Panc1 (cell line): ENCODE results near the gene CAPZA1. TPM values are rescaled to one million over a fixed set of nuclear protein-coding genes. Genes with fewer than 3 reads are reported as not detected.

ENCODE experiments used
- ATAC-seq: fragments of 200-7000 bp; cut with Tn5 transposase; 2 replicates; pipeline ENCODE4 v1.9.1; 2020; ENCODE audit warnings: mild to moderate bottlenecking, moderate library complexity
- BruUV-seq: library from RNA; stranded (reverse); fragments of 400-500 nt; replicated peaks from 2 replicates; lab custom pipeline; 2021; lab: Mats Ljungman, UMichigan
- CTCF ChIA-PET: fragments of 300-600 bp; sonication (Branson Sonifier 250); formaldehyde crosslinking; loops from one replicate; lab custom pipeline; 2022; ENCODE audit warnings: antibody characterized with exemption; lab: Charles Lee
- POLR2A ChIA-PET: fragments of 300-600 bp; sonication (Branson Sonifier 250); formaldehyde crosslinking; loops from one replicate; lab custom pipeline; 2022; ENCODE audit warnings: antibody characterized with exemption; lab: Charles Lee
- DNase-seq: peaks from one replicate; pipeline ENCODE4 v3.0.0-alpha.2; 2010; ENCODE audit warnings: low read depth, low spot score
- H3K27ac ChIP-seq: 2 replicates; pipeline ENCODE4 v1.5.1; 2011; ENCODE audit warnings: mild to moderate bottlenecking, low read length, inconsistent platforms
- H3K27me3 ChIP-seq: fragments of 200-500 bp; sonication (Bioruptor generic); 2 replicates; pipeline ENCODE4 v1.6.0; 2014; ENCODE audit warnings: low read length, inconsistent platforms; ENCODE audit not compliant: control insufficient read depth, insufficient read depth
- H3K36me3 ChIP-seq: fragments of 200-500 bp; sonication (Bioruptor generic); 2 replicates; pipeline ENCODE4 v1.5.1; 2014; ENCODE audit warnings: inconsistent platforms, mild to moderate bottlenecking, low read length, moderate library complexity; ENCODE audit not compliant: control insufficient read depth, insufficient read depth
- H3K4me1 ChIP-seq: 2 replicates; pipeline ENCODE4 v1.5.1; 2011; ENCODE audit warnings: inconsistent platforms, mild to moderate bottlenecking, low read length, moderate library complexity; ENCODE audit not compliant: control insufficient read depth, insufficient read depth
- H3K4me3 ChIP-seq, 2 experiments: 2 replicates each; pipeline ENCODE4 v1.5.1; 2011 to 2012; ENCODE audit warnings: low read depth in 2 of 2, low read length in 2 of 2, mild to moderate bottlenecking in 2 of 2, inconsistent platforms in 1 of 2, moderate library complexity in 1 of 2
- H3K9me3 ChIP-seq: fragments of 200-500 bp; sonication (Bioruptor generic); 2 replicates; pipeline ENCODE4 v1.5.1; 2014; ENCODE audit warnings: low read depth, mild to moderate bottlenecking, inconsistent platforms, low read length, moderate library complexity; ENCODE audit not compliant: control insufficient read depth, insufficient read depth
- POLR2AphosphoS5 ChIP-seq: IDR thresholded peaks from 2 replicates; pipeline ENCODE4 v1.6.1; 2012; ENCODE audit warnings: mild to moderate bottlenecking, low read depth, low read length, moderate library complexity
- SIN3A ChIP-seq: IDR thresholded peaks from 2 replicates; pipeline ENCODE4 v1.6.1; 2012; ENCODE audit warnings: low read depth, mild to moderate bottlenecking, low read length, moderate library complexity, borderline replicate concordance; ENCODE audit not compliant: insufficient read depth
- TCF7L2 ChIP-seq: IDR thresholded peaks from 2 replicates; pipeline ENCODE4 v1.6.1; 2011; ENCODE audit warnings: mild to moderate bottlenecking, low read depth, low read length, inconsistent platforms
- in situ Hi-C: cut with HindIII; loops from 2 replicates; pipeline ENCODE4 v1.10.0; 2016; ENCODE audit warnings: low sequenced_read_pairs, low pct_unique_long_range_greater_than_20kb
- intact Hi-C: fragments of 100-400 bp; cut with micrococcal nuclease; formaldehyde crosslinking; loops from one replicate; pipeline ENCODE4 v1.10.0; 2022; ENCODE audit not compliant: unreplicated experiment
- total RNA-seq: library from RNA; stranded (reverse); gene quantifications from one replicate; pipeline ENCODE4 v1.2.1, GENCODE V29; 2021; ENCODE audit not compliant: unreplicated experiment
- TF ChIP-seq, protein P1 (sequence below): fragments of 450-650 bp; IDR thresholded peaks from 2 replicates; pipeline ENCODE4 v1.5.1; 2017; ENCODE audit warnings: mild to moderate bottlenecking
- TF ChIP-seq, protein P2 (sequence below), 2 experiments: IDR thresholded peaks; 2 replicates each; pipeline ENCODE4 v1.6.1; 2011 to 2012; ENCODE audit warnings: low read depth in 2 of 2, control low read depth in 1 of 2, low read length in 1 of 2, mild to moderate bottlenecking in 1 of 2, moderate library complexity in 1 of 2; ENCODE audit not compliant: insufficient read depth in 1 of 2

CAPZA1 gene
- total RNA-seq, 1 experiment from 2014 or later = 128 TPM

DNA sequence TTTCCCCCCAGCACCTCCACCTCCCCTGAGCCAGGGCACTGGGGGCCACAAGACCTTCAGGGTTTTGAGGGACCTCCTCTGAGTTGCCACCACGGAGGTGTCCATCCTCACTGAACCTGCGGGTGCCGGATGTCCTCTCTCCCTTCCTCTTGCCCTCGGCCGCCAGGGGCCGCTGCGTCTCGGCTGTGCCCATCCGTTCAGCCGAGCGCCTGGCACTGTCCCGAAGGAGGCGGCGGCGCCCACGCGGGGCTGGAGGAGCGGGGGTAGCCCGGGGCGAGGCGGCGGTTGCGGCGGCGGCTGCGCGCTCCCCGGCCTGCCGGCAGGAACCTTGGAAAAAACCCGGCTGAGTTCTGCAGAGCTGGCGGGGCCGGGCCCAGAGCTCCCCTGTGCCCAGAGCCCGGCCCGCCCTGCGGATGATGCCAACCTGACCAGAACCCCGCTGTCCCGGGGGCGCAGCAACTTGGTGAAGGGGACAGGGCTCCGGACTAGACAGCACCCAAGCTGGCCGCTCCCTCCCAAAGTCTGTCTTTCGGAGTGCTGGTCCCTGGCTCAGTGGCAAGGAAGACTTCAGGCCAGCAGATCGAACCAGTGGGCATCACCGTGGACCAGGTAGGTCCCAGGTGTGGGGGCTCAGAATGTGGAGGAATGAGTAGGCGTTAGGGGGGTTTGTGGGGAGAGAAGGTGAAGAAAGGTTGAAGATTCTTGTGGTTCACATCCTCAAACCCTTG, 99.2 kb downstream of the CAPZA1 start:
- ChIA-PET POLR2A (no interaction called here), CTCF (interaction anchor here (0.6 to 1.0 kb wide), 5 partner anchors 36 to 328 kb away, joined by 3 to 8 read pairs (median 4); no protein-coding TSS in a partner anchor)
- DNase-seq (no peak), ATAC-seq (peak; percentile 68)
- H3K9me3 ChIP-seq = no peaks in the 10 kb centered on the region
- no peaks in the 10 kb centered on the region for H3K36me3 ChIP-seq
- H3K4me1 ChIP-seq = no peaks in the 10 kb centered on the region; the same call in 1 of the 2 replicates
- no TSS peak for BruUV-seq
- intact Hi-C loops (loop anchor here (5.0 kb wide), 1 partner anchor 323 kb away; no protein-coding TSS in a partner anchor), in situ Hi-C loops (no loop called here)
- H3K4me3 ChIP-seq = no peak overlapping the region; a peak in 1 of 4 replicates
- no peaks in the 10 kb centered on the region for H3K27me3 ChIP-seq
- TF ChIP-seq, protein P1, sequence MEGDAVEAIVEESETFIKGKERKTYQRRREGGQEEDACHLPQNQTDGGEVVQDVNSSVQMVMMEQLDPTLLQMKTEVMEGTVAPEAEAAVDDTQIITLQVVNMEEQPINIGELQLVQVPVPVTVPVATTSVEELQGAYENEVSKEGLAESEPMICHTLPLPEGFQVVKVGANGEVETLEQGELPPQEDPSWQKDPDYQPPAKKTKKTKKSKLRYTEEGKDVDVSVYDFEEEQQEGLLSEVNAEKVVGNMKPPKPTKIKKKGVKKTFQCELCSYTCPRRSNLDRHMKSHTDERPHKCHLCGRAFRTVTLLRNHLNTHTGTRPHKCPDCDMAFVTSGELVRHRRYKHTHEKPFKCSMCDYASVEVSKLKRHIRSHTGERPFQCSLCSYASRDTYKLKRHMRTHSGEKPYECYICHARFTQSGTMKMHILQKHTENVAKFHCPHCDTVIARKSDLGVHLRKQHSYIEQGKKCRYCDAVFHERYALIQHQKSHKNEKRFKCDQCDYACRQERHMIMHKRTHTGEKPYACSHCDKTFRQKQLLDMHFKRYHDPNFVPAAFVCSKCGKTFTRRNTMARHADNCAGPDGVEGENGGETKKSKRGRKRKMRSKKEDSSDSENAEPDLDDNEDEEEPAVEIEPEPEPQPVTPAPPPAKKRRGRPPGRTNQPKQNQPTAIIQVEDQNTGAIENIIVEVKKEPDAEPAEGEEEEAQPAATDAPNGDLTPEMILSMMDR = peak; percentile 90
- no peak for TF ChIP-seq SIN3A
- H3K27ac ChIP-seq = no peak overlapping the region

DNA sequence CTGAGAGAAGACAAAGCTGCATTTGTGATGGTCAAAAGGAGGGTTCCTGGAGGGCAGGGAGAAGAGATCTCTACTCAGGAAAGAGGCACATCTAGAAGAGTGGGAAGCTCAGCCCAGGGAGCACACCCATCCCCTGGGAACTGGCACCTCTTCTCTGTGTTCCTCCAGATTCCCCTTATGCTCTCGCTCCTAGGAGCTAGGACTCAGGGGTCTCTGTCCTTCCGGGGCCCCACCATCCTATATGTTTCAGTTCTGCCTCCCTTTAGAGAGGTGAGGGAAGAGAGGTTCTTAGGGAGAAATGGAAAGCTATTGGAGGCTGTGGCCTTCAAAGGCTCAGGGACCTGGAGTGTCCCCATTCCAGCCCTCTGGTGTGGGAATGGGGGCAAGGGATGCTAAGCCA, 100.1 kb downstream of the CAPZA1 start:
- BruUV-seq = no TSS peak
- no peak for DNase-seq
- TF ChIP-seq, protein P1 = no peak
- TF ChIP-seq SIN3A (no peak), TCF7L2 (no peak), POLR2AphosphoS5 (no peak)
- TF ChIP-seq, protein P2, sequence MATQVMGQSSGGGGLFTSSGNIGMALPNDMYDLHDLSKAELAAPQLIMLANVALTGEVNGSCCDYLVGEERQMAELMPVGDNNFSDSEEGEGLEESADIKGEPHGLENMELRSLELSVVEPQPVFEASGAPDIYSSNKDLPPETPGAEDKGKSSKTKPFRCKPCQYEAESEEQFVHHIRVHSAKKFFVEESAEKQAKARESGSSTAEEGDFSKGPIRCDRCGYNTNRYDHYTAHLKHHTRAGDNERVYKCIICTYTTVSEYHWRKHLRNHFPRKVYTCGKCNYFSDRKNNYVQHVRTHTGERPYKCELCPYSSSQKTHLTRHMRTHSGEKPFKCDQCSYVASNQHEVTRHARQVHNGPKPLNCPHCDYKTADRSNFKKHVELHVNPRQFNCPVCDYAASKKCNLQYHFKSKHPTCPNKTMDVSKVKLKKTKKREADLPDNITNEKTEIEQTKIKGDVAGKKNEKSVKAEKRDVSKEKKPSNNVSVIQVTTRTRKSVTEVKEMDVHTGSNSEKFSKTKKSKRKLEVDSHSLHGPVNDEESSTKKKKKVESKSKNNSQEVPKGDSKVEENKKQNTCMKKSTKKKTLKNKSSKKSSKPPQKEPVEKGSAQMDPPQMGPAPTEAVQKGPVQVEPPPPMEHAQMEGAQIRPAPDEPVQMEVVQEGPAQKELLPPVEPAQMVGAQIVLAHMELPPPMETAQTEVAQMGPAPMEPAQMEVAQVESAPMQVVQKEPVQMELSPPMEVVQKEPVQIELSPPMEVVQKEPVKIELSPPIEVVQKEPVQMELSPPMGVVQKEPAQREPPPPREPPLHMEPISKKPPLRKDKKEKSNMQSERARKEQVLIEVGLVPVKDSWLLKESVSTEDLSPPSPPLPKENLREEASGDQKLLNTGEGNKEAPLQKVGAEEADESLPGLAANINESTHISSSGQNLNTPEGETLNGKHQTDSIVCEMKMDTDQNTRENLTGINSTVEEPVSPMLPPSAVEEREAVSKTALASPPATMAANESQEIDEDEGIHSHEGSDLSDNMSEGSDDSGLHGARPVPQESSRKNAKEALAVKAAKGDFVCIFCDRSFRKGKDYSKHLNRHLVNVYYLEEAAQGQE (IDR thresholded peaks at IDR 0.05; ENCODE audit: insufficient read depth in 1 of 2, low read depth in 2 of 2, low read length in 1 of 2) = no peak
- H3K9me3 ChIP-seq = no peaks in the 10 kb centered on the region
- H3K27me3 ChIP-seq = no peaks in the 10 kb centered on the region
- in situ Hi-C loops (no loop called here), intact Hi-C loops (loop anchor here (5.0 kb wide), 1 partner anchor 323 kb away; no protein-coding TSS in a partner anchor)
- no peaks in the 10 kb centered on the region for H3K4me1 ChIP-seq
- ChIA-PET POLR2A (no interaction called here), CTCF (interaction anchor here (0.6 to 0.9 kb wide), 4 partner anchors 84 to 466 kb away, joined by 3 to 4 read pairs (median 4); no protein-coding TSS in a partner anchor)
- H3K4me3 ChIP-seq = no peak overlapping the region
- no peaks in the 10 kb centered on the region for H3K36me3 ChIP-seq
- no peak for ATAC-seq
- no peak overlapping the region for H3K27ac ChIP-seq
